NCI-H2227 (cell line): ENCODE results near the gene SLC18B1.
"Not testable (repeated sequence)": the region's sequence is repeated elsewhere in the genome, so short reads cannot be mapped to it uniquely, and the experiment has no call there.

Experiments
- DNase-seq: peaks from one replicate; lab custom pipeline; 2025; ENCODE audit not compliant: unreplicated experiment; lab: John Stamatoyannopoulos, UW

The SLC18B1 gene

DNA sequence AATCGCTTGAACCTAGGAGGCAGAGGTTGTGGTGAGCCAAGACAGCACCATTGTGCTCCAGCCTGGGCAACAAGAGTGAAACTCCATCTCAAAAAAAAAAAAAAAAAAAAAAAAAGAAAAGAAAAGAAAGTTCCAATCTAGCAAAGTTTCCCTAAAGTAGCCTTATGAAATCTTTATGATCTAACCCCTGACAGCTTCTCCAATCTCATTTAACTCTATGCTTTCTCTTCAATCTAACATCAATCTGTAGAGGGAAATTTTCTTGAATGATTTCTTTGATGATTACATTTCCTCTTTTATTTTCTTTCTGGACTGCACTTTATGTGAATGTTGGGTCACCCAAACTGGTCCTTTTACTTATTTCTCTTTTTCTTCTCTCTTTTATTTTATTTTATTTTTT lies 2.2 kb upstream of the SLC18B1 start:
- no peak for DNase-seq

DNA sequence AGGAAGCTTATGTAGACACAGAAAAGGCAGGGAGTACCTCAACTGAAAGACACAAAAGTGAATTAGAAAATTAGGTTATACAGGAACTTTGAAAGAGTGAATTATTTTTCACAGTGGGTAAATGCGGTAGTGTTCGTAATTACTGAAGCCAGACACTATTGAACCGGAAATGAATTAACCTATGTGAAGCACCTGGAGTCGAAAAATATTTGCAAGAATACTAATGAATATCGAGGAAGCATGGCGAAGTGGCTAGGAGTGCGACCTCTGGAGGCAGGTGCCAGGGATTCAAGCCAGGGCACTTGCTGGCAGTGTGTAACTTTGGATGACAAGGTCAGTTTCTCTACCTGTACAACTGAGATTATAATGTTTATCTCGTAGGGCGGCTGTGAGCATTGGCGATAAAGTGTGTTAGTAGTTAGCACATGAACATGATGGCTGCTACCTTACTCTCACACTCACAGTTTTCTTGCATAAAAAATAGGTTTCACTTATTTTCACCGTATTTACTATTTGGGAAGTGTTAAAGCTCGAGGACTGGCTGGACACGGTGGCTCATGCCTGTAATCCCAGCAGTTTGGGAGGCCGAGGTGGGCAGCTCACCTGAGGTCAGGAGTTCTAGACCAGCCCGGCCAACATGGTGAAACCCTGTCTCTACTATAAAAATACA lies 567 bp upstream of the SLC18B1 start:
- DNase-seq: peak; percentile 3

DNA sequence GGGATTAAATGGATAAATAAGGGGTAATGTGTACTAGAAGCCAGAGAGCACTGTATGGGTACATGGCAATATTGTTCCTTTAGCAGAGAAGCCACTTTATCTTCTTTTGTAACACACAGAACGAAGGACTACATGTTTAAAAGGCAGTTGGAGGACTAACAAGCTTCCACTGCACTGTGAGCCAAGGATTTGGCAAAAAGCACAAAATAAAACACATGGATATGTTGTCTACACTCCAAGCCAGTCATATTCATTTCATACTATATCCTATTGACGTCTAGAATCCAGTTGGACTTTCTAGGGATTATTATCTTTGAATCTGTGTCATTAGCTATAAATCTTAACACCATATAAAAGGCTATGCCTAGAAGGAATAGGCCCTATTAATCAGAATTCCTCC lies 3.0 kb downstream of the SLC18B1 start:
- DNase-seq: no peak

DNA sequence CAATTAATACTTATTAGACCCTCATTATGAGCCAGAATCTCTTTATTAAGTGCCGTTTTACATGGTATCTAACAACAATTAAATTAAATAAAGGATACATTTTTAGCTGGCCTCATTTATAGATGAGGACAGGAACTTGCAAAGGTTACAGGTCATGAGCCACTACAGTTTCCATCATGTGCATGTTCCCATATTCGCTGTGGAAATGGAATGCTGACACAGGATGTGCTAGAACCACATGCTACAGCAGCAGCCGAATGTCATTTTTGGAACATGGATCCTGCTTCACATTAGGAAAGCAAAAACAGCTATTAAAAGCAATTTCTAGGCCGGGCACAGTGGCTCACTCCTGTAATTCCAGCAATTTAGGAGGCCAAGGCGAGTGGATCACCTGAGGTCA lies 5.9 kb downstream of the SLC18B1 start:
- no peak for DNase-seq

DNA sequence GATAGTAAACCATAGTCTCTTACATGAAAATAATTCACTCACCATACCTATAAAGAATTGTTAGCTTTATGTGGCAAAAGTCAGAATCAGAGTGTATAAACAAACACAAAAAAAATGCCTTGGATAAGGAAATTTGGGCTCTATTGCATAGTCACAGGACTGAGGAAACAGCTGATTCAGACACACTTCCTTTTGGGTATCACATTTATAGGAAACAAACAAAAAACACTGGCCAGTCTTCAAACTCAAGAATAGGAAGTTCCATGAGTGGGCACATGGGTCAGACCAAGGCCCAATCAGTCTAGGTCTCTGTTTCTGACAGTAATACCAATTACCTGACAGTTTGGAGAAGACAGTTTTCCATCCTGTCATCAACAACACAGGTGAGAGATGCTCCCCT lies 8.0 kb downstream of the SLC18B1 start:
- DNase-seq: no peak

GRCh38 chr6:132789396-132789776 lies 9.1 kb downstream of the SLC18B1 start:
- DNase-seq: no peak

DNA sequence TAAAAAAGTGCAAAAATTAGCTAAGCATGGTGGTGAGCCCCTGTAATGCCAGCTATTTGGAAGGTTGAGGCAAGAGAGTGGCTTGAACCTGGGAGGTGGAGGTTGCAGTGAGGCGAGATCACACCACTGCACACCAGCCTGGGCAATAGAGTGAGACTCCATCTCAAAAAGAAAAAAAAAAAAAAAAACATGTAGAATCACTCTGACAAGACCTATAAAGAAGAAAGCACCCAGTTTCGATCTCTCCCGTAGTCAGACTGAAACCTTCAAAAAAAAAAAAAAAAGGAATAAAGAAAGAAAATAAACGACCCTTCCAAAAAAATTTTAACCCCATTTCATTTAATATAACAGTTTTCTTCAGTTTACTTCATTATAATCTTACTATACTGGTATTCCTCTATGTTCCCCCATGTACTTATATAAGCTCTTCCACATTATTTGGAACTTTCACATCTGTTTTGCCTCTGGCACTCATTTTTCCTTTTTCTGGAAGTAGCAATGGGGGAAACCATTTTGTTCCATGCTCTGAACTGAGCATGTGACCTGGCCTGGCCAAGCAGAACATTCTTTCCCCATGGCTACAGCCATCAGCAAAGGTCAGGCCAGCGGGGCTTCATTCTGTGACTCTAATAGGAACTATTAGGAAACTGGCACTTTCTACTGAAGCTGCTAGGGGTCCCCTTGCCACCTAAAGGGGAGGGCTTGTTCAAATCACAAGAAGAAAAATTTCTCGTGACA lies 9.6 kb downstream of the SLC18B1 start:
- no peak for DNase-seq

DNA sequence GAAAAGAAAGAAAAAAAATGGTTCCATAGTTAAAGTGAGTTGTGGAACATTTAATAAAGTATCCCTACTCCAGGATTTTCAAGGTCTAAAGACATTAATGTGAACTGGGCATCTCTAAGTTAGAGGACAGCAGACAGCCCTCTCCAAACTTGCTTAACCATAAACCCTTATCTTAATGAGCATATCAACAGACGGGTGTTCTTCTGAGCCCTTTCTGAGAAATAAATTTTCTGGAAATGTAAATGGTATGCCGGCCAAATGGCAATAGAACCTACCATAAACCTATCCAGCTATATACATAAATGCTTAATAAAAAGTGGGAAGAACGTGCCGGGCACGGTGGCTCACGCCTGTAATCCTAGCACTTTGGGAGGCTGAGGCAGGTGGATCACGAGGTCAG lies 12.5 kb downstream of the SLC18B1 start:
- DNase-seq: no peak

DNA sequence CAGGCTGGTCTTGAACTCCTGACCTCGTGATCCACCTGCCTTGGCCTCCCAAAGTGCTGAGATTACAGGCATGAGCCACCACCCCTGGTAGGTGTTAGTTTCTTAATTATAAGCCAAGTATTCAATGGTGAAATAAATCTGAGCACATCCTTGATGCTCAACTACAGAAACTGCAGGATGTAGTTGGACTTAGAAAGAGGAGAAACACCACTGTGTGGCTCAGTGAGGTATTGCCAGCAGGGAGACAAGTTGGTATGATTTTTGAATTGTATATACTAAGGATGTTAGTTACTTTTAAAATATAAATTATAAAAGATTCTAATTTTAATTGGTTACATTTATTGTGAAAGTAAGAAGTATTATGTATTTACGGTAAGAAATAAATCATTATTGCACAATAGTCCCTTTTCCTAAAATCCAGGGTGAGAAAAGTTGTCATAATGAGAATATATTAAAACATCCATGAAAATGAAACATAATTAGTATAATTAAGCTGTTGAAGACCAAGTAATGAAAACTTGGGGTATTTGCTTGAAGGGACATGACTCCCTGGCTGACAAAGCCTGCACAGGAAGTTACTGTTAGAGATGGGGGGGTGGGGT lies 17.6 kb downstream of the SLC18B1 start:
- no peak for DNase-seq

- DNase-seq: not testable (repeated sequence)
Measured at GRCh38 chr6:132777881-132778280, 20.6 kb downstream of the SLC18B1 start.

DNA sequence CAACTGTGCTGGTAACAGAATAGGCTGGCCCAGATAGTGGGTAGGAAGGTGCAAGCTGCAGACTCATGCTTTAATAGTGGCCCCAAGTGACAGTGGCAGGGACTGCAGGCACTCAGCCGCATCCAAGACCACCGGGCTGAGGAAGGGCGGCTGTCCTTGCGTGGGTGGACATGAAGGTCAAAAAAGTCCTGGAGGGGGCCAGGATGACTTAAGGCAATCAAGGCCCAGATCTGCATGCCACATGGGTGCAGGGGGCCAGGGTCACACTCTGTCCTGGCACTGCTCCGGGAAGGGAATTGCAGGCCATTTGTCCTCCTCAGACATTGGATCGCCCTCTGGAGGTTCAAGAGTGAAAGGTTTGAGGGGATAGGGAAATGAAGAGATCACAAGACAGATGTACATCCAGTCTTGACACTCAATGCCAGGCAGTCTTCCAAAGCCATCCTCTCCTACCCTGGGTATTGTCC lies 30.4 kb downstream of the SLC18B1 start:
- DNase-seq: no peak

- no peak for DNase-seq
Measured at GRCh38 chr6:132765560-132765959, 32.9 kb downstream of the SLC18B1 start.

GRCh38 chr6:132764370-132764769 lies 34.1 kb downstream of the SLC18B1 start:
- no peak for DNase-seq

- DNase-seq: no peak
Measured at GRCh38 chr6:132763269-132763668, 35.2 kb downstream of the SLC18B1 start.

- DNase-seq: no peak
Measured at GRCh38 chr6:132760256-132760655, 38.2 kb downstream of the SLC18B1 start.

- no peak for DNase-seq
Measured at GRCh38 chr6:132758689-132759088, 39.7 kb downstream of the SLC18B1 start.

DNA sequence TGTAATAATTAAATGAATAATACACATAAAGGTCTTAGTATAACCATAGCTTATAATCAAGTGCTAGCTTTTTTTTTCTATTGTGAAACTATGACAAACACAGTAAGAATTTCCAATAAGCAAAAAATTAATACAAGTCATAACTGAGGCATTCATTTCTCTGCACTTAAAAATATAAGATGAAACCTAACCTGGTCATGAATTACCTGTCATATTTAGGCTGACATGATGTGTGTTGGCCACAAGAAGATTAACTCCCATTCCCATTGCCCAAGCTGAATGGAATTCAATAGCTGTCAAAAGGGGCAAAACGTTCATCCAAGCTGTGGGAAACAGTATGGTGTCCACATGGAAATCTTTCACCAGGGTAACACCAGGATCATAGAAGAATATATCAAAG lies 46.2 kb downstream of the SLC18B1 start:
- DNase-seq: no peak

GRCh38 chr6:132751828-132752227 lies 46.6 kb downstream of the SLC18B1 start:
- DNase-seq: no peak

- no peak for DNase-seq
Measured at GRCh38 chr6:132751306-132751705, 47.1 kb downstream of the SLC18B1 start.

GRCh38 chr6:132750455-132751248 lies 47.8 kb downstream of the SLC18B1 start:
- no peak for DNase-seq

- DNase-seq: no peak
Measured at GRCh38 chr6:132749111-132749510, 49.3 kb downstream of the SLC18B1 start.
